CD4-positive, alpha-beta T cell treated with Interleukin-15 for 4 hours (primary cell): Measurements from ENCODE around the gene FUT7.
"Not testable (repeated sequence)": the region's sequence is repeated elsewhere in the genome, so short reads cannot be mapped to it uniquely, and the experiment has no call there.

Experiments
- DNase-seq: peaks from one replicate; pipeline ENCODE4 v3.0.0-alpha.2; 2020; ENCODE audit warnings: low spot score

Gene FUT7

DNA sequence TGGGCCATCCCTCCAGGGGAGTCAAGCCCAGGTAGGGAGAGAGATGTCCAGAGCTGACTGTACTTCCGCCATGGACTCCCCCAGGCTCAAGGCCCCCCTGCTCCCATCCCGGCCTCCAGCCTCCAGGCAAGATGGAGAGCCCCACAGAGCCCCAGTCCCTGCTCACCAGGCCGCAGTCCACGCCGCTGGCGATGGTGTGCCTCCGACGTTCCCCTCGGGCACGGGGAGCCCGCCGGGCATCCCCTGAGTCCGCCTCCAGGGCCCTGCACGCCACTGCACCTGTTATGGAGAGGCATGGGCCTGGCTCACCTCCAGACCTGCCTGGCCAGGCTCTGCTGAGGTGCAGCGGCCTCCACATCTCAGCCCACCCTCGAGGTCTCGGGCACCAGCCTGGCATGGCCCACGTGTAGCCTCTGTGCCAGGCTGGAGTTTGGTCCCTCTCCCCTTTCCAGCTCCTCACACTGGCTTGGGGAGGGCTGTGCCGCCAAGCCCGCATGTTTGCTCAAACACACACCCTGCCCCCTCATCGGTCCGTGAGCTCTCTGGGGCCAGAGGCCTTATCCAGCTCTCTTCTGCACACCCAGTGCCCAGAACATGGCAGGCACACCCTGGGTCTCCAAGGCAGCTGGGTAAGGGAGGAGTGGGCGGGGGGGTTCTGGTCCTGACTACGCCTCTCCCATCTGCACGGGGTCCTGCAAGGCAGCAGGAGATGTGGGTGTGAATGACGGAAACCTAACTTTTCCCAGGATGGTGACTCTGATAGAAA lies 34.4 kb upstream of the FUT7 start:
- DNase-seq: no peak

DNA sequence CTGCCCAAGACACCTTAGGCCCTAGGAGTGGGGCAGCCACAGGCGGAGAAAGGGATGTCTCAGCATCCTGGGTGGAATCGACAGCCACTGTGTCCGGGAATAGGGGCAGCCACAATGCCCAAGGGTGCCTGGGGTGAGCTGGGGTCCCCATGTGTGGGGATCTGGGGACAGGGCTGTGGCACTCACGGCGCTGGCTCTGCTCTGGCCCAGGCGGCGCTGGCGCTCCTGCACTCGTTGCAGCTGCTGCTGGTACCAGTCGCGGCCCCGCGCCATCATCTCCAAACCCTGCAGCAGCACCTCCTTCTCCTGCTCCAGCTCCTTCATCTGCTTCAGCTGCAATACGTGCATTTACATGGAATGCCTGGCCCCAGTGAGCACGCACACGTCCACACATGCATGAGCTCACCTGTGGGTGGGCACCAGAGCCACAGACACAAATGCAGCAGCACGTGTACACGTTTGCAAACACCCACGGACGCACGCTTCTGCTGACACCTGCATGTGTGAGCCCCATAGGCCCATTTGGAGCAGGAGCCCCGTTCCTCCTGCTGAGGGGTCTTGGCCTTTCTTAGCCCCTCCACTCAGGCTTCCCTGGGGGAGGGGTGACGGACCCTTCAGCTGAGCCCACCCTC lies 33.6 kb upstream of the FUT7 start:
- no peak for DNase-seq

DNA sequence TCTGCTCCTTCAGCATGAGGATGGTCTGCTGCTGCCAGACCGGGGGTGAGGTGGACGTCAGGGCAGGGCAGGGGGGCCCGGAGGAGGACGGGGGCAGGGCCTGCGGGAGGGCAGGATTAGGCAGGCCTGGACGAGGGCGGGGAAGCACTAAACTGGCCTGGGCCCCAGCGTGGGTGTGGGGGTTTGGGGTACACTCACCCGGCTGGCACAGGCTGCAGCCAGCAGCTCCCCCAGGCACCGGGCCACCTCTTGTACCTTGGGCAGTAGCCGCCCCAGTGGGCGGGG lies 32.9 kb upstream of the FUT7 start:
- DNase-seq: no peak

DNA sequence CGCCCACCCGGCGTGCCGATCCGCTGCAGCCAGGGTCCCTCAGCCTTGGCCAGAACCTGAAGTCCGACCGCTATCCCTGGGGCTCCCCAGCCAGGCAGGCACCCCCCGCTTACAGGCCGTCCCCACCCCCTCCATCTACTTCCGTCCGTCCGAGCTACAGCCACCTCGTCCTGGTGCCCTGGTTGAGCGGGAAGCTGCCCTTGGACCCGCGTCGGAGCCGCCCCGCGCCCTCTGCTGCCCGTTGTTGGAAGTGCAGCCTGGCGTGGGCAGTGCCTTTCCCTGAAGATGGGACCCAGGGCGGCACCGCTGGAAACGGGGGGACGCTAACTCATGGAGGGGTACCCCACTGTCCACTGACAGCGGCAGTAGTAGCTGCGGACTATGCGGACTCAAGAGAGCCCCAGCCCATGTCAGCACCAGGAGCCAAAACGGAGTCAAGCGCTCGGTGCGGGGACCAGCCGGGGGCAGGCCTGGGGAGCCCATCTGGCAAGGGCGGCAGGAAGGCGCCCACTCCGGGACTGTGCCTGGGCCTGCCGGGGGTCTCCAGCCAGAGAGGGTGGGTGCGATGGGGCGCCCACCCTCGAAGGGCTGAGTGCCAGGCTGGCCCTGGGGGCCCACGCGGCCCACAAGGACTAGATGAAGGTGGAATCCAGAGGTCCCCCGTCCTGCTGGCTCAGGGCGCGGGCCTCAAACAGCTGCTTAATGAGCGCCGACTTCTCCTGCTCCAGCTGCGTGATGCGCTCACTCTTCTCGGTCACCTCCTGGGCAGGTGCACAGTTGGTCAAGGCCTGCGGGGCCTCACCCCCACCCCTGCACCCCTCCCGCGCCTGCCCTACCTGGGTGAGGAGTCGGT lies 32.4 kb upstream of the FUT7 start:
- DNase-seq: peak; percentile 55

DNA sequence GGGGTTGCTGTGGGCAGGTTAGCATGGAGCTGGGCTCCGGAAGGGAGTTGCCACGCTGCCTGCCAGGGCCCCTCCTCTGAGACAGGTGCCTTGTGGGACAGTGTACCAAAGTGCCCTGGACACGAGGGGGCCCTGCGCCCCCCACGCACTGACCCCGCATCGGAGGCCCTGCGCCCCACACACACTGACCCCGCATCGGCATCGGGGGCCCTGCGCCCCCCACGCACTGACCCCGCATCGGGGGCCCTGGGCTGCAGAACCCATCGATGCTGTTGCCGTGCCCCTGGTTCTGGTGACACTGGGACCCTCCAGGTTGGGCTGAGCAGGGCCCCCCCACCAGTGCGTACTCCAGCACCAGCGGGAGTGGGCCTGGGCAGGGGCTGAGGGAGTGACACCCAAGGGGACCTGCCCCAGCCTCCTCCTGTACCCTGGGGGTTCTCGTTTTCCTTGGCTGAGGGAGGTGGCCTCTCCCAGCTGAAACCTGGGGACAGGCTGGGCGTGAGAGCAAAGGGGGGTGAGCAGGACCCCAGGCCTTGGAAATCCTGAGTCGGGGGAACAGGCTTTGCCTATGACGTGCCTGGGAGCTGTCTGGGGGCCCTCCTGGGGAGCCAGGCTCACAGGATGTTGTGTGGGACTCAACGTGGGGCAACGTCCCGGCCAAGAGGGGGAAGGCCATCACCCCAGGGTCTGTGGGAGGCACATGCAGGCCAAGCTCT lies 31.6 kb upstream of the FUT7 start:
- DNase-seq: no peak

GRCh38 chr9:137062798-137063197 lies 30.9 kb upstream of the FUT7 start:
- not testable (repeated sequence) for DNase-seq

DNA sequence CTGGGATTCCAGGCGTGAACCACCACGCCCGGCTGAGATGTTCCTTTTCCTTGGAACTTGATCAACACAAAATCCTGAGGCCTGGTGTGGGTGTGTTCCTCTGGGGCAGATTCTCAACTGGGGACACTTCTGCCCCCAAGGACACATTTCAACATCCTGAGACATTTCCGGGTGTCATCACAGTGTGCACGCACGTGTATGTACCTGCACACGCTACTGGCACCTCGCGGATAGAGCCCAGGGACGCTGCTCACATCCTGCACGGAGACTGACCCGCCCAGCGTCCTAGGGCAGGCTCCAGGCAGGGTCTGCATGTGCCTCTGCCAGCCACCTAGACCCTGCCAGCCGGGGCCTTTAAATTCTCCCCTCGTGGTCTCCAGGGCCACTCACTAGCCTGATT lies 30.5 kb upstream of the FUT7 start:
- no peak for DNase-seq

GRCh38 chr9:137058521-137059234 lies 26.8 kb upstream of the FUT7 start:
- no peak for DNase-seq

GRCh38 chr9:137057545-137057944 lies 25.7 kb upstream of the FUT7 start:
- DNase-seq: no peak

DNA sequence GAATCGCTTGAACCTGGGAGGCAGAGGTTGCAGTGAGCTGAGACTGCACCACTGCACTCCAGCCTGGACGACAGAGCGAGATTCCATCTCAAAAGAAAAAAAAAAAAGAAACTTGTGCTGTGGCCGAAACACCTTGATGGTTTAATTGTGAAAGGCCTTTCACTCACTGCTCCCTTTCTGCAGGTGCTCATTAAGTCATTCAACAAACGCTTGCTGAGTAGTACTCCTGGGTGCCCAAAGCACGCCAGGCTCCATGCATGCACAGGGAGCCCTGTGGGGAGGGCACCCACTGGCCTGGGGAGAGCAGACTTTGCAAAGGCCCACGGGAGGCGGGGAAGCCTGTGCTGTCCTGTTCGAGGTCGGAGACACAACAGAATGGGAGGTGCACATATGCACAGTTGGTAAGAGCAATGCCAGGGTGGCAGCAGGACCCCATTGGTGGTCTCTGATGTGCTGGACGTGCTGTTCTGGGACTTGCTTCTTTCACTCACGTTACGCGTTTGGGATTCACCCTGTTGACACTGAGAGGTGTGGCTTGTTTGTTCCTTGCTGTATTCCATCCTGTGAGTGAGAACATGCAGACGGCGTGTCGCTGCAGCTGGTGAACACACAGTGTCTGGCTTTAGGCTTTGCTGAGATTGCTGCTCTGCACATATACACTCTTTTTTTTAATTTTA lies 25.0 kb upstream of the FUT7 start:
- DNase-seq: no peak

DNA sequence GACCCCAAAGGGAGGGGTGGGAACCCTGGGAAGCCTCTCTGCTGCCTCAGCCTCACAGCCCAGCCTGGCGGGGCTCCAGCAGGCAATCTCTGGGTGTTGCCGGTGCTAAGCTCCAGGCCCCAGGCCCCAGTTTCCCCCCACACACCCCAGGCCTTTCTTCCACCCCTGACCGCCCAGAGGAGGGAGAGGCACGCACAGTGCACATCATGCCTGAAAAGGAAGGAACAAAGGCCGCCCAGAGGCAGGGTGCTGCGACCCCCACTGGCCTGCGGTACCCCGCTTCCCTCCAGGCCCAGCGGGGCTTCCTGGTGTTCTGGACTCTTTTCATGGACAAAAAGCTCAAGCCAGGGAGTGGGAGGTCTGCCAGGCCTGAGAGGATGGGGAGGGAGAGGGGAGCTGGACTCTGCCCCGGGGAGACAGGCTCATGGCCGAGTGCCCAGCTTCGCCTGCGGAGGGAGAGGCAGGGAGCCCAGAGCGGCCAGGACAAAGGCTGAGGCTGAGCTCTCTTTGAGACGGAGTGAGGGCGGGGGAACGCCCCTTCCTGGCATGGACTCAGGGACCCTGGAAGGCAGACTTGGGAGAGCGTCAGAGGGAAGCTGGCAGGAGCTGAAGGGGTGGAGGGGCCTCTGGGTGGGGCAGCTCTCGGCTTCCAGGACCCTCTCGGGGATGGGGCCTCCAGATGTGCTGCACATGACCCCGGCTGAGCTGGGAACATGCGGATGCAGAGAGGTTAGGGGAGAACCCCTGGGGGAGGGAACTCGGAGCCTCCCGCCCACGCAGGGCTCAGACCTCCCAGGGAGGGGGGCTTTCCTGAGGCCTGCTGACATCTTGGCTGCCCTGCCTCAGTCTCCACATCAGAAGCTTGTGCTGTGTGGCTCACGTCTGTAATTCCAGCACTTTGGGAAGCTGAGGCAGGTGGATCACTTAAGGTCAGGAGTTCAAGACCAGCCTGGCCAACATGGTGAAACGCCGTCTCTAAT lies 23.8 kb upstream of the FUT7 start:
- DNase-seq: no peak

DNA sequence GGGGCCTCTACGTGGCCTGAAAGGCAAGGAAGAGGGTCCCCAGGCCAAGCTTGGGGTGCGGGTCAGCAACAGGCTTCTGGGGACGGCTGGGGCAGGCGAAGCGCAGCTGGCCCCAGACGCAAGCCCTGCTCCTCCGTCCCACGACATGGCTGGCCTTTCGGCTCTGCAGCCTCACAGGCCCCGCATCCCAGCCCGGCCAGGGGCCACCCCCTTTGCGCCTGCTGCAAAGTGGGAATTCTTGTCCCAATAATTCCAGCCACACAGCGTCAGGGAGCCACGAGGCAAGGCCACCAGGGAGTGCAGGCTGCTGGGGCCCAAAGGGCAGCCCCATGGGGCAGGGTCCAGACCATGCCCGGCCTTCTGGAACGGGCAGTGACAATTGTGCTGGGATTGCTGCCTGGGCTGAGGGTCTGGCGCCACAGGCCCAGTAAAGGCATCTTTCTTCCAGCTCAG lies 23.1 kb upstream of the FUT7 start:
- DNase-seq: no peak

GRCh38 chr9:137053944-137054931 lies 22.4 kb upstream of the FUT7 start, which contains the start of gene ENTPD2:
Gene ENTPD2, minus strand, starts transcription at chr9:137054061. Its CDS starts 64 bp downstream, at chr9:137053997.
- DNase-seq: peak; percentile 34

- no peak for DNase-seq
These were observed 21.4 kb upstream of the FUT7 start for GRCh38 chr9:137052998-137053943.

DNA sequence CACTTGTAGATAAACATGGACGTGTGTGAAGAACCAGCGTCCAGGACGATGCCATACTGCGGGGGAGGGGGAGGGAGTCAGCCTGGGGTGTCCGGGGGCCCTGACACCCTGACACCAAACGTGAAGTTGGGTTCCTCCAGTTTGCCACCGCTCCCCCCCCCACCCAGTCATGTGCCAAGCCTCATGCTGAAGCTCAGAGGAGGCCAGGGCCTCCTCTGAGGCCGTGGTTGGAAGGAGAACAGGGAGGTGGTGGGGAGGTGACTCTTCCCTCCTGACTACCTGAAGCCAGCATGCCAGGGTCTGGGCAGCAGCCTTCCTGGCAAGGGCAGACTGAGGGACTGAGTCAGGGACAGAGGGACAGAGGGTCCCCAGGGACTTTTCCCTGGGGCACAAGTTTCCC lies 20.4 kb upstream of the FUT7 start:
- no peak for DNase-seq

DNA sequence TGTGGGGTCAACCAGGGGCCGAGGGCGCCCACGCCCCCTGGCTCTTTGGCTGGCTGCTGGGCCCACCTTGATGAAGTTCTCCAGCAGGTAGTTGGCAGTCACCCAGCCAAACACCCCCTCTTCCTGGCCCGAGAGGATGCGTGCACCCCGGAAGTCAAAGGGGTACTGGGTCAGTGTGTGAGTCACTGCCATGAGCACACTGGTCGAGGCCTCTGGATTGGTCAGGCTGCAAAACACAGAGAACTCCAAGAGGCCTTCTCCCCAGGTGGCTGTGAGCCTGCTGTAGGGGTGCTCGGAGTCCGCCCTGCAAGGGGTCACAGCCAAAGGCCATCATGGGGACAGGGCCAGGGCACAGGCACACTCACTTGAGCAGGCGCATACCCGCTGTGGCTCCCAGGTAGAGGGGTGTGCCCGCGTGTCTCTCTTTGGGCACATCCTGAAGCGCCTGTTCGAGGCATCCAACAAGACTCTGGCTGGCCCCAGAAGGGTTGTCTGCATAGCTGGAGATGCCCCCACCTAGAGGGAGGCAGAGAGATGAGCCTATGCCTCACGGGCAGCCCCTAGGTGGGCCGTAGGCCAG lies 19.3 kb upstream of the FUT7 start:
- DNase-seq: no peak

DNA sequence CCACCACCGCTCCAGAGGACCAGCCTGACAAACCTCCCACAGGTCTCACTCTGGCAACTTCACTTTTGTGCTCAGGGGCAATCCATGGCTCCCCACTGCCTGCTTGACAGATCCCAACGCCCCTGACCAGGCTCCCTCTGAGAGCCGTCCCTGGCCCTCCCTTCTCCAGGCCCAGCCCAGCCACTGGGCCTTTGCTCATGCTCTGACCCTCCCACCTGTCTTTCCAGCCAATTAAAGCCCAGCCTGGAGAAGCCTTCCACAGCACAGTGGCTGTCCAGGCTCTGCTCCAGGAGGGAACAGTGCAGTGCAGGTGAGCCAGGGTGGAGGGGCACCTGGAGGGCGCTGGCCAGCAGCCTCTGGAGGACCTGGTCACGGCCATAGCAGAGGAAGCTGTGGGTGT lies 18.7 kb upstream of the FUT7 start:
- no peak for DNase-seq
